Measurements from ENCODE around the gene UROD. TPM values are rescaled to one million over a fixed set of nuclear protein-coding genes. Genes with fewer than 3 reads are reported as not detected.

UROD gene
- 100 to 1,000 TPM in 2 of 4 donors, 10 to 100 TPM in 2; 94.5 to 137 (median 99.3) TPM for total RNA-seq

- peaks cover 23 to 24% of the 10 kb centered on the region in 2 donors for H3K36me3 ChIP-seq
- H3K4me1 ChIP-seq = peaks cover 30 to 41% of the 10 kb centered on the region in 2 donors
- intact Hi-C loops (cut with DNase I) = loop anchor here (5.0 to 10.0 kb wide), 4 partner anchors 170 to 553 kb away; partner anchors contain the start of genes PTCH2 and ZSWIM5
- WGBS, 2 donors = 1 to 2% methylated on average over 17 to 21 of the region's 21 CpGs
- H3K4me3 ChIP-seq (replicated peaks in 1 of 3) = peak within 1 kb of the TSS; percentile 73 to 81 (median 76)
- no peaks in the 10 kb centered on the region for H3K9me3 ChIP-seq
- no peaks in the 10 kb centered on the region for H3K27me3 ChIP-seq
- peak; percentile 93 to 95 for DNase-seq
- H3K27ac ChIP-seq = peak within 1 kb of the TSS; percentile 61 to 77 (median 70)
- peak; percentile 4 to 60 for TF ChIP-seq POLR2A (IDR thresholded peaks at IDR 0.05)
- TF ChIP-seq CTCF (IDR thresholded peaks at IDR 0.05) = peak in 1 of 6 experiments; percentile 43
These were observed at the start of gene UROD for GRCh38 chr1:45011837-45012638. UROD (plus strand) TSS chr1:45012254; CDS start chr1:45012266, 12 bp downstream.

GRCh38 chr1:44962729-44963128 is 49.3 kb upstream of the UROD start:
- Histone ChIP-seq H3K36me3 (no peaks in the 10 kb centered on the region), H3K4me3 (replicated peaks in 1 of 3) (no peak overlapping the region), H3K27ac (no peak overlapping the region), H3K27me3 (no peaks in the 10 kb centered on the region), H3K4me1 (no peaks in the 10 kb centered on the region), H3K9me3 (no peaks in the 10 kb centered on the region)
- TF ChIP-seq POLR2A (IDR thresholded peaks at IDR 0.05) (no peak), CTCF (IDR thresholded peaks at IDR 0.05) (no peak)
- DNase-seq = no peak
- intact Hi-C loops (cut with DNase I) = no loop called here
- 100% methylated on average over 3 of the region's 3 CpGs for WGBS, 2 donors

- no peak for TF ChIP-seq POLR2A (IDR thresholded peaks at IDR 0.05)
- TF ChIP-seq CTCF (IDR thresholded peaks at IDR 0.05) = no peak
- Histone ChIP-seq H3K27me3 (no peaks in the 10 kb centered on the region), H3K4me1 (no peaks in the 10 kb centered on the region), H3K27ac (no peak overlapping the region), H3K36me3 (no peaks in the 10 kb centered on the region), H3K9me3 (no peaks in the 10 kb centered on the region), H3K4me3 (replicated peaks in 1 of 3) (no peak overlapping the region)
- WGBS, 2 donors = 85% methylated on average over 1 of the region's 1 CpG
- intact Hi-C loops (cut with DNase I) = no loop called here
- DNase-seq = no peak
These were observed 47.7 kb upstream of the UROD start for GRCh38 chr1:44964396-44964795.

GRCh38 chr1:44970317-44970716 is 41.7 kb upstream of the UROD start:
- DNase-seq = no peak
- intact Hi-C loops (cut with DNase I) = no loop called here
- H3K4me3 ChIP-seq (replicated peaks in 1 of 3) = no peak overlapping the region
- no peaks in the 10 kb centered on the region for H3K9me3 ChIP-seq
- WGBS, 2 donors = 68 to 70% methylated on average over 4 of the region's 4 CpGs
- no peaks in the 10 kb centered on the region for H3K4me1 ChIP-seq
- TF ChIP-seq POLR2A (IDR thresholded peaks at IDR 0.05) (no peak), CTCF (IDR thresholded peaks at IDR 0.05) (no peak)
- H3K36me3 ChIP-seq = peaks cover 0 to 6% of the 10 kb centered on the region in 2 donors
- H3K27me3 ChIP-seq = no peaks in the 10 kb centered on the region
- H3K27ac ChIP-seq = no peak overlapping the region

- Histone ChIP-seq H3K36me3 (peaks cover 13 to 26% of the 10 kb centered on the region in 2 donors), H3K27ac (no peak overlapping the region), H3K4me1 (no peaks in the 10 kb centered on the region), H3K27me3 (no peaks in the 10 kb centered on the region), H3K4me3 (replicated peaks in 1 of 3) (no peak overlapping the region), H3K9me3 (no peaks in the 10 kb centered on the region)
- TF ChIP-seq POLR2A (IDR thresholded peaks at IDR 0.05) = no peak
- TF ChIP-seq CTCF (IDR thresholded peaks at IDR 0.05) = no peak
- DNase-seq = no peak
- intact Hi-C loops (cut with DNase I) = no loop called here
- 95% methylated on average over 1 of the region's 1 CpG for WGBS, 2 donors
These were observed 38.4 kb upstream of the UROD start for GRCh38 chr1:44973645-44974044.
